Activated T-helper 9 cell treated with anti-CD3 and anti-CD28 coated beads, Interleukin-2, amount 50 U/mL, for 16 hours (primary cell): ENCODE results near the gene C3orf49.

Experiments used
- DNase-seq: peaks from one replicate; pipeline ENCODE4 v3.0.0-alpha.2; 2020; ENCODE audit warnings: low read depth

Gene C3orf49

DNA sequence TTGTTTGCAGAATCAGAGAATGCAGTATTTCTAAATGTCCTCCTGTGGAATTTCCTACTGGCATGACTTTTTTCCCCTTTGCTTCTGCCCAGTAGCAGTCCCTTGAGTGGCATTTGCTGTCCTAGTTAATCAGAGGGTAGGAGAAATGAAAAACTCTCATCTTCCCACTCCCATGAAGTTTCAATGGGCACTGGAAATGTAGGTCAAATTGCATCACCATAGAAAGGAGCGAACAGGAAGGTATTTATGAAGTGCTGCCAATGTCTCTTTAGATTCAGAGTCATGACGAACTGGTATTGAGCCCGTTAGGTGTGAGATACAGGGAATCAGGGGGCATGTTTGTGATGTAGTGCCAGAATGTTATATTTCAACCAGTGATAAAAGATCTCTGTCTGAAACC, 67.8 kb downstream of the C3orf49 start:
- no peak for DNase-seq

DNA sequence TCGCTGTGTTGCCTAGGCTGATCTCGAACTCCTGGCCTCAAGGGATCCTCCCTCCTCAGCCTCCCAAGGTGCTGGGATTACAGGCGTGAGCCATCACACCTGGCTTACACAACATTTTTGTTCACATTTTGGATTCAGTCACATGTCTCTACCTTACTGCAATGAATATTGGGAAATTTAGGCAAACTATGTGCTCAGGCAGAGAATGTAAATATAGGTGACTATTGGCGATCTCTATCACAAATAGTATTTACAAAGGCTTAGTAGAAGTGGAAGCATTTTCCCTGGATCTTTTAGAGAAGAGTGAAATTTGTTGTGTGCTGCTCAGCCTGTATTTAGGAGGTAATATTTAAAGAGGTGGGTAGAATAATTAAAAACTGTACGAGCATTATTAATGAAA, 72.4 kb downstream of the C3orf49 start:
- no peak for DNase-seq

DNA sequence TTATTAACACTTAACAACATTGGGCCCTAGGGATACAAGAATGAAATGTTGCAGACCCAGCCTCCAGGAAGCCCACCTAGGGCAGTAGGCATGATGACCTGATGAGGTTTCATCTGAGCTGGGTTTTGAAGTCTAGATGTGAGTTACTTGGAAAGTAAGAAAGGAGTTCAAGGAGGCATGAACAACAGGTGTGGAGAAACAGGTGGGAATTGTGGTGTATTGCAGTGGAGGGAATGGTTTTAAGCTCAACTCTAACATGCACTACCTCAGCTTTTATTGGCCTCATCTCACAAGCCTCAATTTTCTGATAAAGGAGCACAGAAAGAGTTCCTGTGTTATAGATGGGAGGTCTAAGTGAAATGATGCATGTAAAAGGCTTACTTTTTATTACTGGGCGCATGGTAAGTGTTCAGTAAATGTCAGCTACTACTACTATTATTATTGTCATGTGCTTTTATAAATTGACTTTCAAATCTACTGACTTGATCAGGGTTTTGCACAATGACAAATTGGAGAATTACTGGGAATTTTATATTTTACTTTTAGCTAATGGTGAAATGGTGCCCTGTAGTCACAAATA, 73.8 kb downstream of the C3orf49 start:
- DNase-seq, result no peak

DNA sequence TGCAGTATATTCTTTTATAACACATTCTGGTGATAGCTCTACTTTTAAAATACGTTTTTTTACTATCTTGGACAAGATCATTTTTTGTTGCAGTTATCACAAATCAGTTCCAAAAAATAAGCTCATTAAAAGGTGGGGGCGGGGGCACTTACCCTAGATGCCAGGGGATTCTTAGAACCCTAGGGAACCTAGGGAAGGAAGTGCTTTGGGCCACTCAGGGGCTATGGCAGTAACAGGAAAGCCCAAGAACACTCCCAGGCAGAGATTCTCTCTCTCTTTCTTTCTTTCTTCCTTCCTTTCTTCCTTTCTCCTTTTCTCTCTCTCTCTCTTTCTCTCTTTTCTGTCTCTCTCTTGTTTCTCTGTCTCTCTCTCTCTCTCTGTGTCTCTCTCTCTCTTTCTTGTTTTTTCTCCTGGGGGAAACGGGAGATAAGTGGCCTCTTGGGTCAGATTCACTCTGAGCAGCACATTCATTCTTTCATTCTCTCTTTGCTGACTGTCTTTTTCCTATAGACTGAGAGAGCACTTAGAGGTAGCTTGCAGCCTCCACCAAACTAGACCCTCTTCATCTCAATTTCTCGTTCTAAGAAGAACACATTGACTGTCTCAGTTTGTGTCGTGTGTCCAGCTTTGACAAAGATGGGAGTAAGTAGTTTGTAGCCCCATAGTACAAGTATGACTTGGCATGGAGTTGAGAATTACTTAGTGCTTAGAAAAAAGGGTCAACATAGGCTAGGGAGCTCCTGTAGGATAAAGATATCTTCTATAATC, 76.5 kb downstream of the C3orf49 start:
- DNase-seq, result no peak

DNA sequence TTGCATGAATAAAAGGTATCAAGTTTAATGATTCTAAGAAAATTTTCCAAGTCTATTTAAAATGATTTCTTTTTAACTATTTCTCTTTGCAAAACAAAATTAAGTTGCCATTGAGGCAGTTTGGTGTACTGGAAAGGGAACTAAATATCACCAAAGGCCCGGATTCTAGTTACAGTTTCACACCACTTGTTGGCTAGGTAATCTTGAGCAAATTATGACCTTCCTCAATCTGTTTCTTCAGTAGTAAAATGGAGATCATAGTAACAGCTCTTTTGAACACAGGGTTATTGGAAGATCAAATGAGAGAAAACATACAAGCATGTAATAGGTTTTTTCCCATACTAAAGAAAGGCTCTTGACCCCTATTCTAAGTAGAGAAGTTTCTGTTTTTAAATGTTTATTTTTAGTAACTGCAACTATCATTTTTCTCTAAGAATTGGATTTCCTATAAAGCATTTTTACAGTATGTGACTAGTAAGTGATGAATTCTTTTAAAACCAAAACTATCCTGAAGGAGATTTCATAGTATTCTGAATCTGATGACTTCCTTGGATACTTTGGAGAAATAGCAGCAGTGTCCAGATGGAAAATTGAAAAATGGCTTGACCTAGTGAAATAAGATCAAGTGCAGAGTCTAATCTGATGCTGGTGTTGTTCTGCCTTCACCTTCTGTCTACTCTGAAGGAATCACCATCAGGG, 77.4 kb downstream of the C3orf49 start:
- DNase-seq, result no peak
